GM13977 (cell line): Measurements from ENCODE around the gene KCNMA1.

Experiments used
- DNase-seq: peaks from one replicate; pipeline ENCODE4 v3.0.0; 2012; ENCODE audit warnings: low spot score
- in situ Hi-C: fragments of 300-500 bp; cut with MboI; formaldehyde crosslinking; loops from one replicate; pipeline ENCODE4 v1.12.0; 2022; ENCODE audit warnings: low sequenced_read_pairs, low pct_unique_long_range_greater_than_20kb, mixed read lengths, inconsistent platforms; ENCODE audit not compliant: unreplicated experiment
- TF ChIP-seq, protein P1 (sequence below): IDR thresholded peaks from 2 replicates; pipeline ENCODE4 v1.5.1; 2012; ENCODE audit warnings: mild to moderate bottlenecking, control low read depth; ENCODE audit not compliant: insufficient read depth; ENCODE audit errors: extremely low read depth, missing control alignments

Gene KCNMA1

DNA sequence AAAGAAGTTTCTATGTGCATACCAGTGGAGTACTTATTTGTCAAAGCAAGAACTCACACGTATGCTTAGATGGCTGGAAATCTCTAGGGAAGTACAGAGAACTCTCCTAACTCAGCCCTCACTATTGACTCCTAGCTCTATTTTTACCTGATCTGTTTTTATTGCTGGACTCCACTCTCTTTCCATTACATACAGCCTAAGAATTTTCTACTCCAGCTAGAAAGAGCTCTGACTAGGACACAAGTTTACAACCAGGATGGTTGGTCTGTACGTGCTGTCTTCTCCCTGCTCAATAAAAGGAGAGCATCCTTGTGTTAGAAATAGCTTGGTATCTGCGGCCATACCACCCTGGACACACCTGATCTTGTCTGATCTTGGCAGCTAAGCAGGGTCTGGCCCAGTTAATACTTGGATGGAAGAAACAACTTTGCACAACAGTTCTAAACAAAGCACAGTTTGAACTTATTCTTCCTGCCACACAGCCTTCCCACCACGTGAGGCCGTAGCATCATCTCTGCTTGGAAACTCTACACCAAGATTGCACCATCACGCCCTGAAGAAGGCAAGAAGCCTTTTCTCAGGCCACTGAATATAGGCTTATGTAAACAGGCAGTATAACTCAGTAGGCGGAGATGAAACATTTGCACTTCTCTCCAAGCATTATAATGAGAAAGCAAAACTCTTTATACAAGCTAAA lies 50.7 kb downstream of the KCNMA1 start:
- TF ChIP-seq, protein P1, sequence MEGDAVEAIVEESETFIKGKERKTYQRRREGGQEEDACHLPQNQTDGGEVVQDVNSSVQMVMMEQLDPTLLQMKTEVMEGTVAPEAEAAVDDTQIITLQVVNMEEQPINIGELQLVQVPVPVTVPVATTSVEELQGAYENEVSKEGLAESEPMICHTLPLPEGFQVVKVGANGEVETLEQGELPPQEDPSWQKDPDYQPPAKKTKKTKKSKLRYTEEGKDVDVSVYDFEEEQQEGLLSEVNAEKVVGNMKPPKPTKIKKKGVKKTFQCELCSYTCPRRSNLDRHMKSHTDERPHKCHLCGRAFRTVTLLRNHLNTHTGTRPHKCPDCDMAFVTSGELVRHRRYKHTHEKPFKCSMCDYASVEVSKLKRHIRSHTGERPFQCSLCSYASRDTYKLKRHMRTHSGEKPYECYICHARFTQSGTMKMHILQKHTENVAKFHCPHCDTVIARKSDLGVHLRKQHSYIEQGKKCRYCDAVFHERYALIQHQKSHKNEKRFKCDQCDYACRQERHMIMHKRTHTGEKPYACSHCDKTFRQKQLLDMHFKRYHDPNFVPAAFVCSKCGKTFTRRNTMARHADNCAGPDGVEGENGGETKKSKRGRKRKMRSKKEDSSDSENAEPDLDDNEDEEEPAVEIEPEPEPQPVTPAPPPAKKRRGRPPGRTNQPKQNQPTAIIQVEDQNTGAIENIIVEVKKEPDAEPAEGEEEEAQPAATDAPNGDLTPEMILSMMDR = no peak
- no peak for DNase-seq
- in situ Hi-C loops = no loop called here

DNA sequence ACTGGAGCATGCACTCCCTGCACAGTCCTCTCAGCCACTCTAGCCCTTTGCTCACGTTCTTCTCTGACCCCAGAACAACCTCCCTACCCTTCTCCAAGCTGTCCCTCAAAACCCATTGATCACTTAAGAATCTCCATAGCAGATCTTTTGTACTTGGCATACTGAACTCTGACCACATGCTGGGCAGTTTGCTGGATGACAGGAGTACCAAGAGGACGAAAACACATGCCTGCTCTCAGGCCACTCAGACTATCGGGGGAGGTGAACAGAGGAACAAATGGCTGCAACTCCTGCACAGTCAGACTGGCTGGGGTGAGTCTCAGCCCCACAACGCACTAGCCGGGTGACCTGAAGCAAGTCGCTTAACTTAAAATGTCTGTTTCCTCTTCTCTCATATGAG lies 52.7 kb downstream of the KCNMA1 start:
- no peak for DNase-seq
- TF ChIP-seq, protein P1 = no peak
- in situ Hi-C loops = no loop called here

DNA sequence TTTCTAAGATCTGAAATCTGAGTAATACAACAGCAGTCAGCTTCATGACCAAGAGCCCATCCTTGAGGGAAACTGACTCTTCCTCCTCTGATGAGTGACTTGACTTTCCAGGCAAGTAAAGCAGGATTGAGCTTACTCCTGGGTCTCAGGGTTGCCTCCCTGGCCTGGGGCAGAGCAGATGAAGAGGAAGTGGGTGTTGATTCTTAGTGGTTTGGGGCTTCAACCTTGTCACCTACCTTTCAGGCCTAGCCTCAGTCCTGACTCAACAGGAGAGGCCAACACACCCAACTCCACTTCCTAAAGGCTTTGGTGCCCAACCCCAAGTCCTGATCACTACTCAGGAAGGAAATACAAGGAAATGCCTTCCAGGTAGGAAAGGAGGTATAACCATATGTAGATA lies 54.1 kb downstream of the KCNMA1 start:
- DNase-seq = no peak
- in situ Hi-C loops = no loop called here
- TF ChIP-seq, protein P1 = no peak

DNA sequence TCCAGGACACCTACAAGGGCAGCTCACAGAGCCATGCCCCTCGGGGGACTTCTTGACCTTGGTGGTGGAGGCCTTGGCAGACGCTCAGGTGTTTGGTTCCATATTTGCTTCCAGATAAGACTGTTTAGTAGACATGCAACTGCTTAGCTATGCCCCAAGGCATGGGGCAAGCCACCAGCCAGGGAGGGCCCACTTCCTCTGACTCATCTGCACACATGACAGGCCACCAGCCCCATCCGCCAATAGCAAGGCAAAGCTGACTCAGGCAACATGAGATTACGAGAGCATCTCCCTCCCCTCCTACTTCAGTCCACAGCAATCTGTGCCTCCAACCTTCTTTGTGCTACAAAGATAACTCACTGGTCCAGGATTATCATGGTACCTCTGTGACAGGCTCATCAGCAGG lies 54.9 kb downstream of the KCNMA1 start:
- in situ Hi-C loops = no loop called here
- DNase-seq = no peak
- TF ChIP-seq, protein P1 = no peak

DNA sequence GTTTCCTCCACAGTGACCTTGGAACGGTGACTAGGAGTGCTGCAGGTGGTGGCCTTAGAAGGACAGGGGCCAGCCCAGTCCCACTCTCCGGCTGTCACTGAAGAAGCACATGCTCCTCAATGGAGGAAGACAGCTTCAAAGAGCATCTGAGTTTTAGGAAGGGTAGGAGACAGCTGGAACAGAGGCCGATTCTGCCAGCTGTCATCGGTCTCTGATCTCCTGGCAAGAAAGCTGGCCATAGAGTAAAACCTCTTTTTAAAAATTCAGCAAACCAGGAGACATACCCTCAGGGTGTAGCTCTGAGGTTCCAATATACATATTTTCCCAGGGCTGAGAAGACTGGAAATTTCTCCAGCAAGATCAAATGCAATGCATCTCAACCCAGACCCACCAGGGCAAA lies 55.9 kb downstream of the KCNMA1 start:
- TF ChIP-seq, protein P1 = no peak
- no peak for DNase-seq
- in situ Hi-C loops = no loop called here

DNA sequence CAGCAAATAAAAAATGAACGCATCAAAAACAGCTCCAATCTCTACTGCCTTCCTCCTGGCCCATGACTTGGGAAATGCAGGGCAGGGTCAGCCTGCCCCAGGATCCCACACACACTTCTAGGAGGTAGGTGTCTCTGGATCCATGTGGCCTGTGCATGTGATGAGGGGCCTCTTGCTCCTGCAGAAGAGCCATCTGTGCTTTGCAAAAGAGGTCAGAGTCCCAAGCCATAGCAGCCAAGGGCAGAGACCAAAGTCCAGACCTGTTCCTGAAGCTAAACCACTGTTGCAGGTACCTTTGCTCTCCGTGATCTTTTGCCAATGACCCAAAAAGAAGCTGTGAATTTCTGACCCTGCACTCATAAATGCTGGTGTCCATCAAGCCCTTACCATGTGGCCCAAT lies 57.1 kb downstream of the KCNMA1 start:
- in situ Hi-C loops = no loop called here
- DNase-seq = no peak
- TF ChIP-seq, protein P1 = no peak
